Mammary epithelial cell (primary cell): ENCODE results near the gene MAP7.

Experiments used
- EZH2 ChIP-seq: IDR thresholded peaks from 2 replicates; pipeline ENCODE4 v1.6.1; 2012; ENCODE audit warnings: low read length, inconsistent platforms, borderline replicate concordance
- TF ChIP-seq, protein P1 (sequence below), 2 donors: IDR thresholded peaks in 1 of 2; conservative IDR thresholded peaks in 1 of 2; 2 replicates each; pipeline ENCODE4 v1.5.1; 2011 to 2012; ENCODE audit warnings: inconsistent platforms in 2 of 2, low read length in 2 of 2, mild to moderate bottlenecking in 2 of 2, control low read depth in 1 of 2, low read depth in 1 of 2; ENCODE audit not compliant: insufficient read depth in 1 of 2; ENCODE audit errors: extremely low read depth in 1 of 2

GRCh38 chr6:136474241-136474640, 76.0 kb downstream of the MAP7 start:
- TF ChIP-seq, protein P1, sequence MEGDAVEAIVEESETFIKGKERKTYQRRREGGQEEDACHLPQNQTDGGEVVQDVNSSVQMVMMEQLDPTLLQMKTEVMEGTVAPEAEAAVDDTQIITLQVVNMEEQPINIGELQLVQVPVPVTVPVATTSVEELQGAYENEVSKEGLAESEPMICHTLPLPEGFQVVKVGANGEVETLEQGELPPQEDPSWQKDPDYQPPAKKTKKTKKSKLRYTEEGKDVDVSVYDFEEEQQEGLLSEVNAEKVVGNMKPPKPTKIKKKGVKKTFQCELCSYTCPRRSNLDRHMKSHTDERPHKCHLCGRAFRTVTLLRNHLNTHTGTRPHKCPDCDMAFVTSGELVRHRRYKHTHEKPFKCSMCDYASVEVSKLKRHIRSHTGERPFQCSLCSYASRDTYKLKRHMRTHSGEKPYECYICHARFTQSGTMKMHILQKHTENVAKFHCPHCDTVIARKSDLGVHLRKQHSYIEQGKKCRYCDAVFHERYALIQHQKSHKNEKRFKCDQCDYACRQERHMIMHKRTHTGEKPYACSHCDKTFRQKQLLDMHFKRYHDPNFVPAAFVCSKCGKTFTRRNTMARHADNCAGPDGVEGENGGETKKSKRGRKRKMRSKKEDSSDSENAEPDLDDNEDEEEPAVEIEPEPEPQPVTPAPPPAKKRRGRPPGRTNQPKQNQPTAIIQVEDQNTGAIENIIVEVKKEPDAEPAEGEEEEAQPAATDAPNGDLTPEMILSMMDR (conservative IDR thresholded peaks at IDR 0.05 in 1 of 2, IDR thresholded peaks at IDR 0.05 in 1 of 2; ENCODE audit: extremely low read depth in 1 of 2, insufficient read depth in 1 of 2, low read depth in 1 of 2, low read length in 2 of 2) = no peak
- no peak for TF ChIP-seq EZH2
